Esophagus squamous epithelium (tissue), 4 donors: ENCODE data around the gene SPRYD7.

Experiments
- POLR2A ChIP-seq, 4 donors: fragments of 450-650 bp; IDR thresholded peaks; one replicate each; pipeline ENCODE4 v1.6.1; 2017; ENCODE audit warnings: antibody characterized with exemption in 4 of 4, mild to moderate bottlenecking in 4 of 4, moderate library complexity in 3 of 4
- TF ChIP-seq, protein P1 (sequence below), 6 experiments: fragments of 450-650 bp in 4 of 6; fragments of 200-600 bp in 2 of 6; sonication (generic) in 2 of 6; IDR thresholded peaks; one replicate each; pipeline ENCODE4 v1.5.1; 2016 to 2019; ENCODE audit warnings: antibody characterized with exemption in 6 of 6, mild to moderate bottlenecking in 4 of 6, moderate library complexity in 4 of 6

DNA sequence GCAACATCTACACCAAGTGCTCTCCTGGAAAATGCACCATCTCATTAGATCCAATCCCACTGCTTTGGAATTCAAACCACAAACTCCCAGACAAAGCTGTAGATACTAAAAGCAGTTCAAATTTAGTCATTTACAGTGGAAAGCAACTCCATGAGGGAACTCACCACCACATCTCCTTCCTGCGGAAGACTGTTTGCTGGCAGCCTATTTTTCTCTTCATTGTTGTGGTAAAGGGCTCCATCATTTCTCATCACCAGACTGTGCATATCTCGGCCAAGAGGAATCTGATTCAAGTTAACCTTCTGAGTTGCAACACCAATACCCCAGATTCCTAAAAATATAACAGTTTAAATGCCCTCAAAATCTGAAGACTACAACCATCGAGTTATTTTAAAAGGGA is 8.4 kb downstream of the SPRYD7 start:
- TF ChIP-seq POLR2A (IDR thresholded peaks at IDR 0.05): no peak
- TF ChIP-seq, protein P1, sequence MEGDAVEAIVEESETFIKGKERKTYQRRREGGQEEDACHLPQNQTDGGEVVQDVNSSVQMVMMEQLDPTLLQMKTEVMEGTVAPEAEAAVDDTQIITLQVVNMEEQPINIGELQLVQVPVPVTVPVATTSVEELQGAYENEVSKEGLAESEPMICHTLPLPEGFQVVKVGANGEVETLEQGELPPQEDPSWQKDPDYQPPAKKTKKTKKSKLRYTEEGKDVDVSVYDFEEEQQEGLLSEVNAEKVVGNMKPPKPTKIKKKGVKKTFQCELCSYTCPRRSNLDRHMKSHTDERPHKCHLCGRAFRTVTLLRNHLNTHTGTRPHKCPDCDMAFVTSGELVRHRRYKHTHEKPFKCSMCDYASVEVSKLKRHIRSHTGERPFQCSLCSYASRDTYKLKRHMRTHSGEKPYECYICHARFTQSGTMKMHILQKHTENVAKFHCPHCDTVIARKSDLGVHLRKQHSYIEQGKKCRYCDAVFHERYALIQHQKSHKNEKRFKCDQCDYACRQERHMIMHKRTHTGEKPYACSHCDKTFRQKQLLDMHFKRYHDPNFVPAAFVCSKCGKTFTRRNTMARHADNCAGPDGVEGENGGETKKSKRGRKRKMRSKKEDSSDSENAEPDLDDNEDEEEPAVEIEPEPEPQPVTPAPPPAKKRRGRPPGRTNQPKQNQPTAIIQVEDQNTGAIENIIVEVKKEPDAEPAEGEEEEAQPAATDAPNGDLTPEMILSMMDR (IDR thresholded peaks at IDR 0.05): no peak
